GM12864 (cell line): ENCODE data around the gene LGMN.

Experiments
- DNase-seq: peaks from one replicate; pipeline ENCODE4 v3.0.0-alpha.2; 2011; ENCODE audit warnings: low read depth
- H3K4me3 ChIP-seq: 2 replicates; pipeline ENCODE4 v1.5.1; 2011; ENCODE audit warnings: mild to moderate bottlenecking, low read depth, low read length, control low read depth
- CTCF ChIP-seq: IDR thresholded peaks from 2 replicates; pipeline ENCODE4 v1.5.1; 2011; ENCODE audit warnings: low read depth, mild to moderate bottlenecking, moderate library complexity, low read length, control low read depth, inconsistent platforms; ENCODE audit errors: missing control alignments

LGMN gene

GRCh38 chr14:92744198-92744597 lies 4.2 kb downstream of the LGMN start:
- no peak for TF ChIP-seq CTCF
- H3K4me3 ChIP-seq = no peak overlapping the region
- DNase-seq = no peak

- no peak for TF ChIP-seq CTCF
- no peak overlapping the region for H3K4me3 ChIP-seq
- no peak for DNase-seq
Measured at GRCh38 chr14:92740440-92740839, 8.0 kb downstream of the LGMN start.

GRCh38 chr14:92737619-92738188 lies 10.7 kb downstream of the LGMN start:
- no peak for DNase-seq
- no peak overlapping the region for H3K4me3 ChIP-seq

GRCh38 chr14:92737206-92737605 lies 11.2 kb downstream of the LGMN start:
- no peak overlapping the region for H3K4me3 ChIP-seq
- DNase-seq = no peak
- no peak for TF ChIP-seq CTCF

More at GRCh38 chr14:92737619-92738188, 10.7 kb downstream of the LGMN start:
- TF ChIP-seq CTCF = no peak

GRCh38 chr14:92735344-92735743 lies 13.1 kb downstream of the LGMN start:
- TF ChIP-seq CTCF = no peak
- no peak overlapping the region for H3K4me3 ChIP-seq

GRCh38 chr14:92734618-92735017 lies 13.8 kb downstream of the LGMN start:
- DNase-seq = no peak
- H3K4me3 ChIP-seq = no peak overlapping the region
- no peak for TF ChIP-seq CTCF

More at GRCh38 chr14:92735344-92735743, 13.1 kb downstream of the LGMN start:
- no peak for DNase-seq

- no peak overlapping the region for H3K4me3 ChIP-seq
- DNase-seq = no peak
- no peak for TF ChIP-seq CTCF
Measured at GRCh38 chr14:92733007-92733406, 15.4 kb downstream of the LGMN start.
